ENCODE data around the gene FNDC10.
"Not testable (repeated sequence)": the region's sequence is repeated elsewhere in the genome, so short reads cannot be mapped to it uniquely, and the experiment has no call there.

The FNDC10 gene

DNA sequence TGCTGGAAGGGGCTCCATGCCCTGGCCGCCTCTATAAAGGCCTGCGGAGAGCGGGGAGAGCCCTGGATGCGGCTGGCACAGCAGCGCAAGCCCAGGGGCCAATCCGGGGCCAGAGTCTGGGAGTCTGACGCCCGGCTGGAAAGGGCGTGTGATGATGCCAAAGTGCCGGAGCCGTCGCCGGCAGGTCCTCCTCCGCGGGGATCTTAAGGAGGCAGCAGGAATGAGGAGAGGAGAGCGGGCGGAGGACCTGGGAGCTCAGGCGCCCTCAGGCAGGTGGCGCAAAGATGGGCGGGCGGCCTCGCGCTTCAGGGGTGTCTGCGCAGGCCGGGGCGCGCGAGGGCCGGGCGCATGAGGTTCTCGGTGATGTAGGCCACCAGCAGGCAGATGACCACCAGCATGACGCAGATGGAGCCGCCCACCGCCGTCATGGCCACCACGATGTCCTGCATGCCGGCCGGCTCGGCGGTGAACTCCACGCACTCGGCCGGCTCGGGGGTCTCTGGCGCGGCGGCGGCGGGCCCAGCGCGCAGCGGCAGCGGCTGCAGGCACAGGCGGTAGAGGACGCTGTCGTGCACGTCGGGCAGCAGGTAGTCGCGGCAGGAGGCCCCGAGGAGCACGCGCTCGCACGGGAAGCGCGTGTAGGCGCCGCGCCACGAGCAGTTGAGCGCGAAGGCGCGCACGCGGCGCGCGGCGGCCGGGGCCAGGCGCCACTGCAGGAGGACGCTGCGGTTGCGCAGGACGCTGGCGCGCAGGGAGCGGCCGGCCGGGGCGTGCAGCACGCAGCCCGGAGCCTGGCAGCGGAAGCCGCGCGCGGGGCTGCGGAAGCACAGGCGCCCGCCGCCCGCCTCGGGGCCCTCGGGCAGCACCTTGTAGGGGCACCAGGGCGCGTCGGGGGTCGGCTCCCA is 653 bp downstream of the FNDC10 start:
- in situ Hi-C loops (cut with MboI; ENCODE audit: low sequenced_read_pairs) = no loop called here

DNA sequence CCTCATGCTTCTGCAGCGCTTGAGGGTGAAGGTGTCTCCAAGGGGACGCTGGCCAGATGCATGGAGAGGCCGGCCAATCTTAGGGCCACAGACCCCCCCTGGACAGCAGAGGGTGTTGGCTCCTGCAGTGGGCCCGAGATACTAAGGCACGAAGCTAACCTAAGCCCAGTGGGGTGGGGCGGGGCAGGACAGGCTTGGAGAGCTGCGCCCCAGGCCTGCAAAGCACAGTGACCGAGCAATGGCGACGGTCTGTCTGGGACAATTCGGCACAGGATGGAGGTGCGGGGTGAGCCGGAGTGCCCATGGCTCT is 1.3 kb downstream of the FNDC10 start:
- in situ Hi-C loops (cut with MboI; ENCODE audit: low sequenced_read_pairs) = no loop called here

DNA sequence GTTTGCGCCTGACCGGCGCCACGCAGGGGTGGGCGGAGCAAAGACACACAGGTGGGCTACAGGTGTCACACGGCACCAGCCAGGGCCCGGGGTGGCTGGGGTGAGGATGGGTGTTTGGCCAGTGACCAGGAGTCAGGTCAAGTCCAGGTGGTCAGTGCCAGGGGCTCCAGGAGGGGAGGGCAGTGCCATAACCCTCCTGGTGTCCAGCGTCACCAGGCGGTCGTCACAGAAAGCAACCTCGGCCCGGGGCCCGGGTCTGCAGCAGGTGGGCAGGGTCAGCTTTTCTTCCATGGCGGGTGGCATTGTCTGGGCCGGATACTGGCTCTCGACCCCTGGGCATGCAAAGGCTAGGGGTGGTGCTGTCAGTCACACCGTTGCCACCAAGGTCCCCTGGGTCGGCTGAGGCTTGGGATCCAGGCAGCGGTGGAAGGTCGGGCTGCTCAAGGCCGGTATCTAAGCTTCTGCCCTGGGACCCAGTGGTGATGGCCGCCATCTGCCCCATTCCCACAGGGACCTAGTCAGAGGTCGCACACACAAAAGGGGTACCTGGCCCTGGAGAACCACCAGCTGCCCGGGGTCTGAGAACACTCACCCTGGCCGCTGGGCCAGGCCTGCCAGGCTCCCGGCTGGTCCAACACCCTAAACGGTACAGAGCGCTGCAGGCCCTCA is 1.8 kb downstream of the FNDC10 start:
- in situ Hi-C loops (cut with MboI; ENCODE audit: low sequenced_read_pairs) = no loop called here

DNA sequence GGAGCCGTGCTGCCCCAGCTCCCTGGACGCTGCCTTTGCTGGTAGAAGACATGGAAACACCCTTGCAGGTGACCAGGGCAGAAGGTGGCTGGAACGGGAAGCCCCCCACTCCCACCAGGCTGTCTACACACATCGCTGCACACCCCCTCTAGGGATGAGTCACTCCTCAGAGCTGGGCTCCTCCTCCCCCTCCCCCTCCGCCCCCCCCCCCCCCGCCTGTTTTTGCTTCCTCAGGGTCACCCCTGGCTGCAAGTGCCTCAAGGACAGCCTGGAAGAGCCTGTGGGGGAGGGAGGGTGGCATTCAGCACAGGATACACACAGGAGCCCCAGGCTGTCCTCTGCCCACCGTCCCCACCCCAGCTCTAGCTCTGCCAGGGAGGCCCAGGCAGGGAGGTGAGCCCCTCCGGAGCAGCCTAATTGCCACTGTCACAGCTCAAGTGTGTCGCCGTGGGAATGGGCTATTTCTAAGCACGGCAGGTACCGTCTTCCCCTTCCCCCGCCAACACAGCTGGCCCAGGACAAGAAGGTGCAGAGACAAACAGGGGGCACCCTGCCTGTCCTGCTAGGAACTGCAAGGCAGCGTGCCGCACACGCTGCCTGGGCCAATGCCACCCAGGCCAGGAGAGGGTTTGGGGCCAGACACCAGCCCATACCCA is 2.5 kb downstream of the FNDC10 start:
- in situ Hi-C loops (cut with MboI; ENCODE audit: low sequenced_read_pairs) = no loop called here

DNA sequence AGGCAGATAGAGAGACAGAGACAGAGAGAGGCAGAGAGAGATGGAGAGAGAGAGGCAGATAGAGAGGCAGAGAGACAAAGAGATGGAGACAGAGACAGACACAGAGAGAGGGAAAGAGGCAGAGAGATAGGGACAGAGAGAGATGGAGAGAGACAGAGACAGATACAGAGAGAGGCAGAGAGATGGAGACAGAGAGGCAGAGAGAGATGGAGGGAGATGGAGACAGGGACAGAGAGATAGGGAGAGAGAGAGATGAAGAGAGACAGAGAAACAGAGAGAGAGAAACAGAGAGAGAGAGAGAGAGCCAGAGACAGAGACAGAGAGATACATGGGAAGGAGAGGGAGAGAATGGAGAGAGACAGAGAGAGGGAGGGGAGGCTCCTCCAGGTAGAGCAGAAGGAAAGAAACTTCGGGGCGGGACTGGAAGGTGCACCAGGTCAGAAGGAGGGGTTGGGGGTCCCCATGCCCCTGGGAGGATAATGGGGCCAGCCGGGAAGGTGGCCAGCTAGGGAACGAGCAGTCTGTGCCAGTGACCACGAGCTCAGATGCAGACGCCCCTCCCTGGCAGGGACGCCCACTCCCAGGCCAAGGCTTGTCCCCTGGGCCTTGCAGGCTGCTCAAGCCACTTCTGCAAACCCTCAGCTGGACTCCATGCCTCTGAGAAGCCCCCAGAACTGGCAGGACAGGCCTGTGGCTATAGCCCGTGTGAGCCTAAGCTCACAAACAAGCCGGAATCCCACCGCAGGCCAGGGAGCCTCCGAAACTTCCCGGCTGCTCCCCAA is 3.3 kb downstream of the FNDC10 start:
- in situ Hi-C loops (cut with MboI; ENCODE audit: low sequenced_read_pairs) = no loop called here

DNA sequence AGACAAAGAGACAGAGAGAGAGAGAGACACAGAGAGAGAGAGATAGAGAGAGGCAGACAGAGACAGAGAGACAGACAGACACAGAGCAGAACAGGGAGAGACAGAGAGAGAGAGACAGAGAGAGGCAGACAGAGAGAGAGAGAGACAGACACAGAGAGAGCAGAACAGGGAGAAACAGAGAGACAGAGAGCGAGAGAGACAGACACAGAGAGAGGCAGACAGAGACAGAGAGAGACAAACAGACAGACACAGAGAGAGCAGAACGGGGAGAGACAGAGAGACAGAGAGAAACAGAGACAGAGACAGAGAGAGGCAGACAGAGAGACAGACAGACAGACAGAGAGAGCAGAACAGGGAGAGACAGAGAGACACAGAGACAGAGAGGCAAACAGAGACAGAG is 4.6 kb downstream of the FNDC10 start:
- in situ Hi-C loops (cut with MboI; ENCODE audit: low sequenced_read_pairs) = not testable (repeated sequence)

DNA sequence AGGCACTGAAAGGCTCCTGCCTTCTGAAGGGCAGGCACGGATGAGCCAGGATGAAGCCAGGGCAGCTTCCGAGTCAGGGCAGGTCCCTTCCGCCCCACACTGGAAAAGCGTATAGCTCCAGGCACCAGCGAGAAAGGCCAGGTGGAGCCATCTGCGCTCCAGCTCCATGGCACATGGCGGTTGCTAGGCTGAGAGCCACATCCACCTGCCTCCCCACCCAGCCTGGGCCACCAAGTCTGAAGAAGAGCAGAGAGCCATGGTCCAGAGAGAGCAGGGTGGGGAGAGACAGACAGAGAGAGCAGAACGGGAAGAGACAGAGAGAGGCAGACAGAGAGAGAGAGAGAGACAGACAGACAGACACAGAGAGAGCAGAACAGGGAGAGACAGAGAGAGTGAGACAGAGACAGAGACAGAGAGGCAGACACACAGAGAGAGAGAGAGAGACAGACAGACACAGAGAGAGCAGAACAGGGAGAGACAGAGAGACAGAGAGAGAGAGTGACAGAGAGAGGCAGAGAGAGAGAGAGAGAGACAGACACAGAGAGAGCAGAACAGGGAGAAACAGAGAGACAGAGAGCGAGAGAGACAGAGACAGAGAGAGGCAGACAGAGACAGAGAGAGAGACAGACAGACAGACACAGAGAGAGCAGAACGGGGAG is 5.2 kb downstream of the FNDC10 start:
- in situ Hi-C loops (cut with MboI; ENCODE audit: low sequenced_read_pairs) = no loop called here

DNA sequence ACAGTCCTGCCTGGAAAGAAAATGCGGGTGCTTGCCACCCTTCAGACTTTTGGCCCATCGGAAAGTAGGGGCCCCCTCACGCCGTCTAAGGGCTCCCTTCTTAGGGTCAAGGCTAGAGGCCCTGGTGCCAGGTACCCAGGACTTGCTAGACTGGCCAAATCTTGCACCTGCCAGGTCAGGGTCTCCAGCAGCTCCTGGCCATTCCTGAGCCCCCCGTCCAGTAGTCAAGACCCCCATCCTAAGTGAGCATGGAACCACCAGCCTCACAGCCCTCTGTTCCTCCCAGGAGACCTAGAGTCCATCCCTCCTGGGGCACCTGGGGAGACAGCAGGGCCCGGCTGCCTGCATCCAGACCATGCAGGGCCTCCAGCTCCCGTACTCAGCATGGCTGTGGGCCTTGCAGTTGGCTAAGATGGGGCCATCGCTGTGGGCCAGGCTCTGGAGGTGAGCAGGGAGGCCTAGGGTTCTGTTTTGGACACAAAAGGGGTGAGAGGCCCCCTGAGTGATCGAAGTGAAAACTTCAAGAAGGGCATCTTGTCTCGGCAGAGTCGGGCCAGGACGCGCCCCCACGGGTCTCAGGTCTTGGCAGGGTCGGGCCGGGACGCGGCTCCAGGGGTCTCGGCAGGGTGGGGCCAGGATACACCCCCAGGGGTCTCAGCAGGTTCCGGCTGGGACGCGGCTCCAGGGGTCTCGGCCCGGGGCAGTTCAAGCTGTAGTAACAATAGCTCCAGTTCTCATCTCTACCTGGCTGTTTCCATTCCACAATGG is 5.9 kb downstream of the FNDC10 start:
- in situ Hi-C loops (cut with MboI; ENCODE audit: low sequenced_read_pairs) = no loop called here

DNA sequence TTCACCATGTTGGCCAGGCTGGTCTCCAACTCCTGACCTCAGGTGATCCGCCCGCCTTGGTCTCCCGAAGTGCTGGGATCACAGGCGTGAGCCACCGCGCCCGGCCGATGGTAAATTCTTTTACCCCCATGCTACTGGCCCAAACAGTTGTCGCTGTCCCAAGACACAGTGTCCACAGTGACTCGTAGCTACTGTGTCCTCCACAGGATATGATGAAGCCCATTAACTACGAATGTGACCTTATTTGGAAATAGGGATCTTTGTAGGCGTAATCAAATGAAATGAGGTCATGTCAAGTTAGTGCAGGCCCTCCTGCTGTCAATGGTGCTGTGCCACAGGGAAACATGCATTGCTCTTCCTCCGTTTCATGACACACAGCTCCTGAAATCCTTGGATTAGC is 8.5 kb downstream of the FNDC10 start:
- in situ Hi-C loops (cut with MboI; ENCODE audit: low sequenced_read_pairs) = no loop called here

DNA sequence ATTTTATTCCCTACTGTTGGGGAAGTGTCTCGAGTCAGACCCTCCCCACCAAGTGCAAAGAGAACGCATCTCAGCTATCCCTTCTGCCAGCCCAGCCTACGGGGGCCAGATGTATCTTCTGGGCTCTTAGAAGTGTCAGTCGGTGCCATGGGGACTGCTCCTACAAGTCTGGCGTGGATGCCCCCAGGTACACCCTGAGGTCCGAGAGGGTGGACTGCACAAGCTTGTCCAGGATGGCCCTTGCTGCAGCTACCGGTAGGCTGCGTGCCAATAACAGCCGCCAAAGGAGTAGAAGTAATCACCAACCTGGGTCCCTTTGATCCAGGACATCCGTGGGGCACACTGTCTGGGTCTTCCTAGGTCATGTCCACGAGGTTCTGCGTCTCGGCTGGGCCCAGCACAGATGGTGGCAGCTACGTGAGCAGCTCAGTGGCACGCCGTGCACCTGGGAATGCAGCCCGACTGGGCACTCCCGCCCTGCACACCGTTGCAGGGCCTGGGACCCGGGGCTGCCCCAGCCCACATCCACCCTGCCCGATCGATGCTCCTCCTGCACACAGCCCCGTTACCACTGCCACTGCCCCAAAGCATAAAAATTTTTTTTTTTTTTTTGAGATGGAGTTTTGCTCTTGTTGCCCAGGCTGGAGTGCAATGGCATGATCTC is 16.5 kb downstream of the FNDC10 start:
- in situ Hi-C loops (cut with MboI; ENCODE audit: low sequenced_read_pairs) = no loop called here

DNA sequence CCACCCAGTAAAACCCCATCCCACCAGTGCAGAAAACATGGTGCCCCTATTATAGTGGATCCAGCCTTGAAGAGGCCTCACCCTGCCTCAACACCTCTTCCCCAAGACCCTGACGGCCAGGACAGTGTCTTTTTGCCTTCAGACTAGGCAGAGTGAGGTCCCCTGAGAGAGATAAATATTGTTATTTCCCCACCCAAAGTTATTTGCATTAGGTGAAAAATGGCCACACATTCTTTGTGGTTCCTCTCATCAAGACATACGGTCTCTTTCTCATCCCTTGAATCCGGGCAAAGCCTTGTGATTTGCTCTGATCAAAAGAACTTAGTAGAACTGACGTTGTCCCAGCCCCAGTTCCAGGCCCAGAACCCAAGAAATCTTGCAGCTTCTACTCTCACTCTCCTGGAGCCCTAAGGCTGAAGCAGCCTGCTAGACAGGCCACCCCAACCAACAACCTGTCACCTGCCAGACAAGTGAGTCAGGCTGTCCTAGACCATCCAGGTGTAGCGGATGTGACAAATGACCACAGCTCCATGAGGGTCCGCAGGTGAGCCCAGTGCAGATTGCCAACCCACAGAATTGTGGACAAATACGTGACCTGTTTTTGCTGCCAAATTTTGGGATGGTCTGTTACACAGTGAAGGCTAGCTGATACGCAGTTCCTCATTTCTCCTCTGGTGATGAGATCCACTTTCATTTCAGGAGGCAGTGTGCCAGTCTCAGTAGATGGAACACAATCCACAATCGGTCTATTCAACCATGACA is 17.2 kb downstream of the FNDC10 start:
- in situ Hi-C loops (cut with MboI; ENCODE audit: low sequenced_read_pairs) = no loop called here

DNA sequence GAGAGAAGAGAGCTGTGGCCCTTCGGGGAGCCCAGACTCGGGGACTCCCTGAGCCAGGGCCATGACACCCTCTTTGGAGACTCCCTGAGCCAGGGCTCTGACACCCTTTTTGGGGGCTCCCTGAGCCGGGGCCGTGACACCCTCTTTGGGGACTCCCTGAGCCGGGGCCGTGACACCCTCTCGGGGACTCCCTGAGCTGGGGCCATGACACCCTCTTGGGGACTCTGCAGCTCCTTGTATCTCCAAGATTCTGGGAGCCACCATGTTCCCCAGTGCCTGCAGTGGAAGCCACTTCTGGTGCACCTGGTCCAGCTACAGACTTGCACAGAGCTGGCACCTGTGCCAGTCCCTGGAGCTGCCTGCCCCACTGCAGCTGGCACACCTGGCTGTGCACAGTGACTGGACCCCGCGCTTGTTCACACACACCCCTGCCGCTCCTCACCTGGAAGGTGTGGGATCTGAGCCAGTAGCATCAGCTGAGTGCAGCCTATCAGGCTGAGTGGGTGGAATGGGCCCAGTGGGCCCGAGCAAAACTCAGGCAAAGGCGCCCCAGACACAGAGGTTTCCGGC is 21.5 kb downstream of the FNDC10 start:
- in situ Hi-C loops (cut with MboI; ENCODE audit: low sequenced_read_pairs) = no loop called here

DNA sequence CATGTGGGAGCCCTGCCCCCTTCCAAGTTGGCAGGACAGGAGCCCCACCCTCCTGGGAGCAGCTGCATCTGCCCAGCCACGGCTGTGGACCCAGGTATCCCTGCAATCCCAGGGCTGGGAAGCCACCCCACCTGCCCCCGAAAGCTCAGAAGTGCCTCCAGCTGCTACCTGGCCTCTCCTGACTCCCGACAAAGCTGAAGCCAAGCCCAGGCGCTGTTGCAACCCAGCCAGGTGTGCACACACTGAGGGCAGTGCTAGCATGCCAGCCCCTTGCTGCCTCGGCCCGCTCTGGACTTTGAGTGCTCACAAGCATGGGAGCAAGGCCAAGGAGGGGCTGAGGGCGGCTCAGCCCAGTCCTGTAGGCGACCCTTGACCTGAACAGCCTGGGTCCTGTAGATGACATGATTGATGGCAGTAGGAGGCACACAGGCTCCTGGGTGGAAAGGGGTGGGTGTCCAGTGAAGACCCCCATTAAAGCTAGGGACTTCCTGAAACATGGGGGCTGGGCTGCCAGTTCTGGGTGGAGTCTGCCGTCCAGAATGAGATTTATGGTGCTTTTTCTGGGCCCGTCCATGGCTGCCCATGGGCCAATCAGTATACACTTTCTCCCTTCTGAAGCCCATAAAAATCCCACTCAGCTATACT is 22.4 kb downstream of the FNDC10 start:
- in situ Hi-C loops (cut with MboI; ENCODE audit: low sequenced_read_pairs) = no loop called here

DNA sequence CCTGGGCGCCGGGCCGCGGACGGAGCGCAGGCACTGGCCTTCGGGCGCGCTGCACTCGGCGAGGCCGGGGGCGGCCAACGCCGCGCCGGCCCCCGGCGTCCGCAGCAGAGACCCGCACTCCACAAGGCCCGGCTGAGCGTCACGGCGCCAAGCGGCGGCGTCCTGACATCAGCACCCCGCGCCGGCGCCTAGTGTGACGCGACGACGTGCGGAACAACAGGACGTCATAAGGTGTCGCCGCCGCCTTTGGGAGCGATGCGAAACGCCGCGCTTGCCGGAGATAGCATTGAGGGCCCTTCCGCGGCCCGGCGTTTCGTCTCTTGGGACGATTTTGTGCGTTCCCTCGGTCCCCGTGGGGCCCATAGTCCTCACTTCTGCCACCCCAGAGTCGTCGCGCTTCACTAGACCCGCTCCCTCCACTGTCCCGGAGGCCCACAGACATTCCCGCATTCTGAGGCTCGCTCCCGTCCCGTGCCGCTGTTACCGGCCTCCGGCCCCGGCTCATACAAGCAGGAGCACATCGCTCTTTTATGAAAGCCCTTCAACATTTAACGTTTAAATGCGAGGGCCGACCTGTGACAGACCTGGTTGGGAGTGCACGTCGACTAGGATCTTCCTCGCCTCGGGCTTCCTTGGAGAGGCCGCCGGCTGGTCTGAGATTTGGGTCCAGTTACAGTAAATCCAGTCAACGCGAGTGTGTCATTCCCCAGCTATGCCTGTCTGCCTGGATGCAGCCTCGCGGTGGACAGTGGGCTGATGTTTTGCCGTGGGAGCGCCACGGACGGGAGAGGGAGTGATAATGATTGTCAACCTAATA is 25.0 kb downstream of the FNDC10 start, which contains the start of gene SSU72:
TSS of gene SSU72 (minus strand) at position 143 of the 817 bp plus-strand sequence. CDS start 306 bp downstream, outside the sequence.
- in situ Hi-C loops (cut with MboI; ENCODE audit: low sequenced_read_pairs) = no loop called here

DNA sequence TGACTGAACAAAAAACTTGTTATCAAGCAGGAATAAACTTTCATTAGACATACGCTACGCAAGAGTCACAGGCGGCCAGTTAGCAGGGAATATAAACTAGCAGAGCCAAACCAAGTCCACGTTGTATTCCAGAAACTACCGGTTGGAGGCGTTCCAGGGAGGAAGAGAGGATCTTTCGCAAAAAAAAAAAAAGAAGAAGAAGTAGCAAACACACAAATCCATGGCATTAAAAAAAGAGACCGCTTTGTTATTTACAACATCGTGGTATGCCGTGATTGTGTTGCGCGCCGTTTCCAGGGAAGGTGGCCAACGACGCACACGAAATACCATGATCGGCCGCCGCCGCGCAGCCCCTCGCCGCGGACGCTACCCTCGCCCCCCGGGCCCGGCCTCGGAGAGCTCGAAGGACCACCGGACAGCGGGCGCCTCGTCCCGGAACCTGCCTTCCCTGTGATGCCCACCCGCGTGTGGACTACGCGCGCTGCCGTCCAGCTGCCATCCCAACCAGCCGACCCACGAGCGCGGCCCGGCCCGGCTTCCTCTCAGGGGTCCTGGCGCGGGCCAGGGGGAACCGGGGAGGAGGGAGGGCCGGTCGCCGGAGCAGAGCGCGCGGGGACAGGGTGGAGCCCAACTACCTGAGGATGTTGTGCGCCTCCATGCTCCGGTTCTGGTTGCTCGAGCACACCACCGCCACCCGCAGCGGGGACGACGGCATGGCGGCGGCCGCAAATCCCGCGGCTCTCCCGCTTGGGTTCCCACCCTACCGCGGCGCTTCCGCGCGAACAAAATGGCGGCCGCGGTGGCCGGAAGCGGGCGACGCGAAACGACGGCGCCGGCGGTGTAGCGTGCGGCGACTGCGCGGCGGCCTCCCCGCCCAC is 25.9 kb downstream of the FNDC10 start:
- in situ Hi-C loops (cut with MboI; ENCODE audit: low sequenced_read_pairs) = no loop called here

DNA sequence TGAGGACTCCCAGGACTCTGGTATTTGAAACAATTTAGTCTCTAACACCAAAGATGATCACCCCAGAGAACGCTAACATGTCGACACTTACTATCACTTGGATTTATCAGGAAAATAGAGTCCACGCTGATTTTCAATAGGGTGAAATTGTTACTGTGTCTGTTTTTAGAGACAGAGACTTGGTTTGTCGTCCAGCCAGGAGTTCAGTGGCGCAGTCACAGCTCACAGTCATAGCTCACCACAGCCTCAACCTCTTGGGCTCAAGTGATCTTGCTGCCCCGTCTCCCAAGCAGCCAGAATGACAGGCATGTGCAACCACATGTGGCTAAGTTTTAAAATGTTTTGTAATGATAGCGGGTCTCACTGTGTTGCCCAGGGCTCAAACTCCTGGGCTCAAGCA is 30.6 kb downstream of the FNDC10 start:
- in situ Hi-C loops (cut with MboI; ENCODE audit: low sequenced_read_pairs) = no loop called here

Measured in HL-60/S4 (cell line).